H1 (cell line): ENCODE results near the gene KIFBP. TPM values are rescaled to one million over a fixed set of nuclear protein-coding genes. Genes with fewer than 3 reads are reported as not detected.

Experiments used
- NANOG ChIP-seq: IDR thresholded peaks from 2 replicates; pipeline ENCODE4 v1.6.1; 2011; ENCODE audit warnings: low read length, low read depth, mild to moderate bottlenecking, inconsistent platforms; ENCODE audit not compliant: insufficient read depth, poor library complexity, severe bottlenecking
- polyA plus RNA-seq, 7 experiments: library from polyadenylated mRNA; depleted of rRNA in 3 of 7; stranded (reverse) in 5 of 7; unstranded in 2 of 7; fragments of >200 nt in 5 of 7; fragments of 200-250 nt in 2 of 7; gene quantifications; 1 replicate in 5 of 7; 2 replicates in 1 of 7; 4 replicates in 1 of 7; pipeline versions ENCODE4 v1.2.1 to v1.2.3, GENCODE V29; 2011 to 2013; ENCODE audit warnings: missing spikeins in 2 of 7, mixed read lengths in 2 of 7
- total RNA-seq: library from RNA; stranded (reverse); fragmentation: NEBNext Ultra II Directional; extraction: Animal tissue kit (Norgen Biotek cat#: 25700); gene quantifications from 2 replicates; pipeline ENCODE4 v1.2.1, GENCODE V29; 2021

Gene KIFBP
- total and polyA plus RNA-seq, 2 of the 8 experiments (the other 6 are each of a cell fraction or from before 2014, with no cell fraction given) = 17.3 to 34.6 TPM

DNA sequence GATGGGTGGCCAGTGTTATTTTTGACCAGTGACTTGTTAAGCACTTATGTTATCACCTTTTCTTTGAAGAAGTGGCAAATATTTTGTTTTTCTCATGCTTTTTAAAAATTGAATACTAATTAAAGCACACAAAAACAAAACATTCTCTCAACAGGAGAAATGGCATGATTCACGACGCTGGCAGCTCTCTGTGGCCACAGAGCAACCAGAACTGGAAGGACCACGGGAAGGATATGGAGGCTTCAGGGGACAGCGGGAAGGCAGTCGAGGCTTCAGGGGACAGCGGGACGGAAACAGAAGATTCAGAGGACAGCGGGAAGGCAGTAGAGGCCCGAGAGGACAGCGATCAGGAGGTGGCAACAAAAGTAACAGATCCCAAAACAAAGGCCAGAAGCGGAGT is 6.2 kb upstream of the KIFBP start (continued):
- TF ChIP-seq NANOG = no peak
